Left cardiac atrium (tissue), 4 donors: Measurements from ENCODE around the gene HRC. TPM values are rescaled to one million over a fixed set of nuclear protein-coding genes. Genes with fewer than 3 reads are reported as not detected.

Source experiments
- ATAC-seq, 2 donors: fragments of 200-7000 bp; cut with Tn5 transposase; one replicate each; pipeline ENCODE4 v1.9.1; 2020; ENCODE audit warnings: mild to moderate bottlenecking in 2 of 2, moderate library complexity in 2 of 2
- DNase-seq: peaks from one replicate; pipeline ENCODE4 v3.0.0-alpha.2; 2020
- intact Hi-C, 2 donors: fragments of 100-400 bp; cut with DNase I; formaldehyde crosslinking; loops; one replicate each; pipeline versions ENCODE4 v1.14.1 to v1.15.1; 2022 to 2023
- total RNA-seq, 2 donors: library from RNA; stranded (reverse); fragmentation: NEBNext Ultra II Directional; extraction: Animal tissue kit (Norgen Biotek cat#: 25700); gene quantifications; one replicate each; pipeline ENCODE4 v1.2.1, GENCODE V29; 2021
- donor health status: DM: no; HTN: yes; CAD: no.
- donor health status: DM: no; HTN: yes; CAD: no; lungs with severe emphysema.
- donor health status: DM: yes; HTN: yes; CAD: no.
- donor health status: Dilated cardiomyopathy.

The HRC gene
- total RNA-seq, 2 donors from 2014 or later, result 480 to 499 TPM

GRCh38 chr19:49120868-49121267, 34.3 kb downstream of the HRC start:
- intact Hi-C loops, result no loop called here
- ATAC-seq (no peak), DNase-seq (no peak)

- no peak for ATAC-seq
- intact Hi-C loops, result no loop called here
- no peak for DNase-seq
Measured at GRCh38 chr19:49120325-49120683, 34.9 kb downstream of the HRC start.

- DNase-seq (peak; percentile 79), ATAC-seq (peak; percentile 66 to 70)
- intact Hi-C loops, result no loop called here
Measured at GRCh38 chr19:49119411-49120324, 35.5 kb downstream of the HRC start, which contains the start of gene PPFIA3. Gene PPFIA3 (plus strand): TSS chr19:49119544. CDS start chr19:49127874, 8,330 bp downstream.

- DNase-seq (peak; percentile 96), ATAC-seq (peak; percentile 91 to 94)
- intact Hi-C loops, result no loop called here
Measured at GRCh38 chr19:49118565-49119410, 36.4 kb downstream of the HRC start, which contains the start of gene C19orf73. Gene C19orf73 (minus strand): TSS chr19:49119143. CDS start chr19:49119022, 121 bp downstream.

- intact Hi-C loops, result no loop called here
- no peak for ATAC-seq
- peak; percentile 37 for DNase-seq
Measured at GRCh38 chr19:49117677-49118564, 37.3 kb downstream of the HRC start.

GRCh38 chr19:49116544-49116943, 38.7 kb downstream of the HRC start:
- no peak for ATAC-seq
- peak; percentile 52 for DNase-seq
- intact Hi-C loops, result no loop called here

- DNase-seq (peak; percentile 81), ATAC-seq (peak; percentile 12 to 45)
- intact Hi-C loops, result loop anchor here in 1 of 2 donors (5.0 kb wide), 1 partner anchor 33 kb away; no protein-coding TSS in a partner anchor
Measured at GRCh38 chr19:49114630-49115363, 40.4 kb downstream of the HRC start.

- intact Hi-C loops, result loop anchor here in 1 of 2 donors (5.0 kb wide), 1 partner anchor 33 kb away; no protein-coding TSS in a partner anchor
- peak; percentile 76 for DNase-seq
- peak; percentile 66 to 72 for ATAC-seq
Measured at GRCh38 chr19:49113762-49114629, 41.2 kb downstream of the HRC start, which contains the start of gene LIN7B. Gene LIN7B (plus strand): TSS chr19:49114370. CDS start chr19:49114405, 35 bp downstream.

GRCh38 chr19:49111218-49111998, 43.8 kb downstream of the HRC start:
- intact Hi-C loops, result loop anchor here in 1 of 2 donors (5.0 kb wide), 1 partner anchor 36 kb away; no protein-coding TSS in a partner anchor
- no peak for ATAC-seq
- no peak for DNase-seq

- DNase-seq, result no peak
- intact Hi-C loops, result loop anchor here in 1 of 2 donors (5.0 kb wide), 1 partner anchor 37 kb away; no protein-coding TSS in a partner anchor
- no peak for ATAC-seq
Measured at GRCh38 chr19:49110567-49110966, 44.6 kb downstream of the HRC start.

- DNase-seq, result no peak
- ATAC-seq, result no peak
- intact Hi-C loops, result loop anchor here in 1 of 2 donors (5.0 kb wide), 1 partner anchor 38 kb away; no protein-coding TSS in a partner anchor
Measured at GRCh38 chr19:49109569-49110233, 45.5 kb downstream of the HRC start.

GRCh38 chr19:49109051-49109450, 46.1 kb downstream of the HRC start:
- intact Hi-C loops, result no loop called here
- ATAC-seq (no peak), DNase-seq (no peak)

GRCh38 chr19:49107625-49108459, 47.4 kb downstream of the HRC start:
- no peak for DNase-seq
- no peak for ATAC-seq
- intact Hi-C loops, result no loop called here

GRCh38 chr19:49106648-49107135, 48.5 kb downstream of the HRC start:
- ATAC-seq, result peak in 1 of 2 donors; percentile 11
- intact Hi-C loops, result no loop called here
- DNase-seq, result peak; percentile 64
